Measurements from ENCODE around the gene PTPRE. TPM values are rescaled to one million over a fixed set of nuclear protein-coding genes. Genes with fewer than 3 reads are reported as not detected.

PTPRE gene
- total and polyA plus RNA-seq, 2 of the 4 experiments (the other 2 are of a cell fraction): 0.34 to 0.54 TPM

DNA sequence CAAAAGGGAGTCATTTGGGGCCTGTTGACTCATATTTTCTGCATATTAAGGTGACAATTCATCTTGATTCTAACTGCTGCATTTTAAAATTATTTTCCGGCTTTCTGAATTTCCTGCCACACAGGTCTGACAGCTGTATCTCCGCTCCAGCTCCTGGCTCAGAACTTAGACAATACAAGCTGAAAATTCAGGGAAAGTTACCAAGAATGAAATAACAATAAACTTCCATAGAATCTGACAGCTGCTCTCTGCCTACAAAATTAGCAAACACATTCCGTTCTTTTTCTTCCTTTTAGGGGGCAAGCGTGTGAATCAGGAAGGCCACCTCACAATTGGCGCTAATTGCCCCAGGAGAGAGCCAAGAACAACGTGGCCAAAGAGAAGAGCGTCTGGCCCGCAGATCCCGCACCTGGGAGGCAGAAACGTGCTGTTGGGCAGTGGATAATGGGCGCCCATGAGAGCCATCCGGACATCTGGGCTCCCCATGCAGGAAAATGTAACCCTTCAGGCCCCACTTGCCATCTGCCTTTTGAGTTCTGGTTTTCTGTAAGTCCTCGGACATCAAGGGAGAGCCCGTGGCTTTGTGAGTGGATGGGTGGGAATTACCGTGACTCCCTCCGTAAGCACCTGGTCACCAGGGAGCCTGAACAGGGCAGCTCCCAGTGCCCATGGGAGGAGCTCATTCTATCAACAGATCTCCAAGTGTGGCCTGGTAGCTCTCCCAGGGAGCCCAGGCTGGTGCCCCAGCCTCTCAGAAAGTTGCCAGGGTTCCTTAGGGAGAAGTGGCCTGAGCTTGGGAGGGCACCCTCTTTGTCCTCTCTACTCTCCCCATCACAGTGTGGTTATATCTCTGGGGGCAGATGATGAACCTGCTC is 19.1 kb upstream of the PTPRE start (continued):
- TF ChIP-seq RAD21 (IDR thresholded peaks at IDR 0.05; ENCODE audit: low read length): no peak

- in situ Hi-C loops (cut with MboI; ENCODE audit: low sequenced_read_pairs): no loop called here
Measured at GRCh38 chr10:127888521-127889312, 18.2 kb upstream of the PTPRE start.

More at GRCh38 chr10:127888521-127889312, 18.2 kb upstream of the PTPRE start:
- Histone ChIP-seq H2BK20ac (ENCODE audit: low read depth, low read length) (no peak overlapping the region), H3K18ac (ENCODE audit: low read depth, low read length) (no peak overlapping the region), H3K4me3 (ENCODE audit: insufficient read depth, low read depth, low read length) (no peak overlapping the region), H3K23ac (ENCODE audit: low read depth, low read length) (no peak overlapping the region), H3K4ac (ENCODE audit: low read depth, low read length) (no peak overlapping the region), H2AK9ac (replicated peaks; ENCODE audit: low read depth, low read length, poor library complexity) (no peak overlapping the region), H4K5ac (ENCODE audit: low read depth, low read length) (no peak overlapping the region), H3K9ac (ENCODE audit: low read depth, low read length) (no peak overlapping the region), H2AK5ac (ENCODE audit: low read depth, low read length) (no peak overlapping the region), H4K8ac (ENCODE audit: low read depth in 2 of 2, low read length in 2 of 2) (no peak overlapping the region), H3K9me1 (ENCODE audit: insufficient read depth, low read length) (no peaks in the 10 kb centered on the region), H3K14ac (replicated peaks; ENCODE audit: low read depth, low read length) (no peak overlapping the region), H3K4me2 (ENCODE audit: low read depth, low read length) (no peak overlapping the region), H2BK120ac (ENCODE audit: low read depth, low read length) (no peak overlapping the region), H4K20me1 (ENCODE audit: insufficient read depth, low read length) (no peaks in the 10 kb centered on the region), H3K4me1 (ENCODE audit: control insufficient read depth, insufficient read depth, low read length) (no peaks in the 10 kb centered on the region), H3K9me3 (ENCODE audit: control insufficient read depth, insufficient read depth, low read length) (no peaks in the 10 kb centered on the region), H2BK5ac (ENCODE audit: low read depth, low read length, poor library complexity, severe bottlenecking) (no peak overlapping the region), H2AFZ (replicated peaks; ENCODE audit: low read length, poor library complexity) (no peak overlapping the region), H3K36me3 (ENCODE audit: control insufficient read depth, insufficient read depth, low read length) (no peaks in the 10 kb centered on the region), H3K27ac (ENCODE audit: insufficient read depth, low read length) (no peak overlapping the region), H2BK15ac (ENCODE audit: low read depth, low read length) (no peak overlapping the region), H3K56ac (ENCODE audit: extremely low read depth, insufficient read depth, low read length) (no peak overlapping the region), H3K79me1 (ENCODE audit: low read depth in 1 of 2, low read length in 2 of 2) (no peaks in the 10 kb centered on the region), H4K91ac (ENCODE audit: insufficient read depth, low read depth, low read length) (no peak overlapping the region), H3K27me3 (ENCODE audit: control insufficient read depth, insufficient read depth, low read length) (no peaks in the 10 kb centered on the region)
- intact Hi-C loops (cut with micrococcal nuclease) (no loop called here), dilution Hi-C loops (cut with HindIII; ENCODE audit: low sequenced_read_pairs, unreplicated experiment) (no loop called here)
- TF ChIP-seq CTCF (conservative IDR thresholded peaks at IDR 0.05; ENCODE audit: low read depth, low read length): no peak
- TF ChIP-seq, protein P1, sequence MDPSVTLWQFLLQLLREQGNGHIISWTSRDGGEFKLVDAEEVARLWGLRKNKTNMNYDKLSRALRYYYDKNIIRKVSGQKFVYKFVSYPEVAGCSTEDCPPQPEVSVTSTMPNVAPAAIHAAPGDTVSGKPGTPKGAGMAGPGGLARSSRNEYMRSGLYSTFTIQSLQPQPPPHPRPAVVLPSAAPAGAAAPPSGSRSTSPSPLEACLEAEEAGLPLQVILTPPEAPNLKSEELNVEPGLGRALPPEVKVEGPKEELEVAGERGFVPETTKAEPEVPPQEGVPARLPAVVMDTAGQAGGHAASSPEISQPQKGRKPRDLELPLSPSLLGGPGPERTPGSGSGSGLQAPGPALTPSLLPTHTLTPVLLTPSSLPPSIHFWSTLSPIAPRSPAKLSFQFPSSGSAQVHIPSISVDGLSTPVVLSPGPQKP (IDR thresholded peaks at IDR 0.05; ENCODE audit: borderline replicate concordance, low read depth, low read length): no peak
- no peak for TF ChIP-seq POLR2A (IDR thresholded peaks at IDR 0.05; ENCODE audit: low read depth, low read length)
- no peak for TF ChIP-seq RFX5 (IDR thresholded peaks at IDR 0.05; ENCODE audit: low read depth, low read length)
- DNase-seq: no peak
- ChIA-PET POLR2A (ENCODE audit: unreplicated experiment) (no interaction called here), CTCF (no interaction called here)
- BruUV-seq (replicated peaks): no TSS peak
- ATAC-seq (ENCODE audit: low read depth): no peak
- no CpG with 5 or more reads among the region's 13 CpGs for WGBS, 2 experiments (ENCODE audit: extremely low coverage in 2 of 2, insufficient read length in 1 of 2)
